SK-N-SH treated with all-trans-retinoic acid at 6 μM for 48 hours (cell line): ENCODE data around the gene NEMF.
"Not testable (repeated sequence)": the region's sequence is repeated elsewhere in the genome, so short reads cannot be mapped to it uniquely, and the experiment has no call there.

Source experiments
- ATAC-seq: fragments of 200-7000 bp; cut with Tn5 transposase; 3 replicates; pipeline ENCODE4 v1.9.1; 2020; ENCODE audit warnings: mild to moderate bottlenecking, moderate library complexity
- ARNTL ChIP-seq: fragments of 450-650 bp; formaldehyde crosslinking; IDR thresholded peaks from 2 replicates; pipeline ENCODE4 v1.5.0; 2020; ENCODE audit warnings: low read depth, mild to moderate bottlenecking, moderate library complexity, borderline replicate concordance
- BACH2 ChIP-seq: fragments of 250-450 bp; sonication (Bioruptor Pico); IDR thresholded peaks from 2 replicates; pipeline ENCODE4 v1.9.0; 2021; ENCODE audit warnings: mild to moderate bottlenecking, borderline replicate concordance
- CSRNP3 ChIP-seq: fragments of 250-450 bp; sonication (Bioruptor Pico); IDR thresholded peaks from 2 replicates; pipeline ENCODE4 v1.5.1; 2021; ENCODE audit warnings: mild to moderate bottlenecking, moderate library complexity
- GLIS3 ChIP-seq: fragments of 250-450 bp; sonication (Bioruptor Pico); IDR thresholded peaks from 2 replicates; pipeline ENCODE4 v1.5.0; 2020; ENCODE audit warnings: mild to moderate bottlenecking, moderate library complexity
- ISL1 ChIP-seq: fragments of 250-450 bp; sonication (Bioruptor Pico); IDR thresholded peaks from 2 replicates; pipeline ENCODE4 v2.1.2; 2022; ENCODE audit warnings: mild to moderate bottlenecking, moderate library complexity
- OSR1 ChIP-seq: fragments of 250-450 bp; sonication (Bioruptor Pico); IDR thresholded peaks from 2 replicates; pipeline ENCODE4 v1.8.0; 2022; ENCODE audit warnings: moderate library complexity, mild to moderate bottlenecking, inconsistent platforms
- PPARA ChIP-seq: fragments of 250-450 bp; sonication (Bioruptor Pico); IDR thresholded peaks from 2 replicates; pipeline ENCODE4 v1.5.0; 2020; ENCODE audit warnings: mild to moderate bottlenecking, borderline replicate concordance
- RARB ChIP-seq: fragments of 250-450 bp; sonication (Bioruptor Pico); IDR thresholded peaks from 2 replicates; pipeline ENCODE4 v1.8.0; 2021; ENCODE audit warnings: mild to moderate bottlenecking, moderate library complexity
- SNAI2 ChIP-seq: fragments of 250-450 bp; sonication (Bioruptor Pico); IDR thresholded peaks from 2 replicates; pipeline ENCODE4 v1.5.0; 2020; ENCODE audit warnings: mild to moderate bottlenecking, moderate library complexity
- TCF4 ChIP-seq: fragments of 250-450 bp; sonication (Bioruptor Pico); IDR thresholded peaks from 2 replicates; pipeline ENCODE4 v1.8.0; 2021; ENCODE audit warnings: mild to moderate bottlenecking, moderate library complexity, borderline replicate concordance
- TOX ChIP-seq: fragments of 250-450 bp; sonication (Bioruptor Pico); IDR thresholded peaks from 2 replicates; pipeline ENCODE4 v1.8.0; 2021; ENCODE audit warnings: mild to moderate bottlenecking, moderate library complexity, borderline replicate concordance
- TSHZ2 ChIP-seq: fragments of 250-450 bp; sonication (Bioruptor Pico); IDR thresholded peaks from 2 replicates; pipeline ENCODE4 v1.5.0; 2020; ENCODE audit warnings: mild to moderate bottlenecking, moderate library complexity
- ZC3H10 ChIP-seq: fragments of 250-450 bp; sonication (Bioruptor Pico); IDR thresholded peaks from 2 replicates; pipeline ENCODE4 v1.5.1; 2021; ENCODE audit warnings: mild to moderate bottlenecking, moderate library complexity
- ZFP30 ChIP-seq: fragments of 450-650 bp; formaldehyde crosslinking; IDR thresholded peaks from 2 replicates; pipeline ENCODE4 v1.5.0; 2022; ENCODE audit warnings: mild to moderate bottlenecking, moderate library complexity
- ZNF565 ChIP-seq: fragments of 450-650 bp; formaldehyde crosslinking; conservative IDR thresholded peaks from 2 replicates; pipeline ENCODE4 v1.5.0; 2020; ENCODE audit warnings: low read depth, mild to moderate bottlenecking, moderate library complexity
- ZNF70 ChIP-seq: fragments of 450-650 bp; formaldehyde crosslinking; IDR thresholded peaks from 2 replicates; pipeline ENCODE4 v1.5.0; 2020; ENCODE audit warnings: mild to moderate bottlenecking, moderate library complexity
- ZNF8 ChIP-seq: fragments of 450-650 bp; formaldehyde crosslinking; IDR thresholded peaks from 2 replicates; pipeline ENCODE4 v1.5.0; 2020; ENCODE audit warnings: mild to moderate bottlenecking, moderate library complexity
- TF ChIP-seq, protein P1 (sequence below): fragments of 250-450 bp; sonication (Bioruptor Pico); IDR thresholded peaks from 2 replicates; pipeline ENCODE4 v1.8.0; 2021; ENCODE audit warnings: low read depth, mild to moderate bottlenecking, moderate library complexity, borderline replicate concordance
- TF ChIP-seq, protein P2 (sequence below): fragments of 250-450 bp; sonication (Bioruptor Pico); IDR thresholded peaks from 2 replicates; pipeline ENCODE4 v1.8.0; 2020; ENCODE audit warnings: mild to moderate bottlenecking, moderate library complexity, borderline replicate concordance
- TF ChIP-seq, protein P3 (sequence below): fragments of 250-450 bp; sonication (Bioruptor Pico); IDR thresholded peaks from 2 replicates; pipeline ENCODE4 v1.5.1; 2020; ENCODE audit warnings: low read depth, mild to moderate bottlenecking, moderate library complexity

Gene NEMF

GRCh38 chr14:49875640-49876198 lies 23.1 kb upstream of the NEMF start:
- no peak for TF ChIP-seq CSRNP3
- TF ChIP-seq ZNF565 (CRISPR knock-in tag): no peak
- TF ChIP-seq OSR1: no peak
- TF ChIP-seq SNAI2 (CRISPR knock-in tag): no peak
- TF ChIP-seq, protein P1, sequence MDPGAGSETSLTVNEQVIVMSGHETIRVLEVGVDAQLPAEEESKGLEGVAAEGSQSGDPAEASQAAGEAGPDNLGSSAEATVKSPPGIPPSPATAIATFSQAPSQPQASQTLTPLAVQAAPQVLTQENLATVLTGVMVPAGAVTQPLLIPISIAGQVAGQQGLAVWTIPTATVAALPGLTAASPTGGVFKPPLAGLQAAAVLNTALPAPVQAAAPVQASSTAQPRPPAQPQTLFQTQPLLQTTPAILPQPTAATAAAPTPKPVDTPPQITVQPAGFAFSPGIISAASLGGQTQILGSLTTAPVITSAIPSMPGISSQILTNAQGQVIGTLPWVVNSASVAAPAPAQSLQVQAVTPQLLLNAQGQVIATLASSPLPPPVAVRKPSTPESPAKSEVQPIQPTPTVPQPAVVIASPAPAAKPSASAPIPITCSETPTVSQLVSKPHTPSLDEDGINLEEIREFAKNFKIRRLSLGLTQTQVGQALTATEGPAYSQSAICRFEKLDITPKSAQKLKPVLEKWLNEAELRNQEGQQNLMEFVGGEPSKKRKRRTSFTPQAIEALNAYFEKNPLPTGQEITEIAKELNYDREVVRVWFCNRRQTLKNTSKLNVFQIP (CRISPR knock-in tag): no peak
- TF ChIP-seq, protein P2, sequence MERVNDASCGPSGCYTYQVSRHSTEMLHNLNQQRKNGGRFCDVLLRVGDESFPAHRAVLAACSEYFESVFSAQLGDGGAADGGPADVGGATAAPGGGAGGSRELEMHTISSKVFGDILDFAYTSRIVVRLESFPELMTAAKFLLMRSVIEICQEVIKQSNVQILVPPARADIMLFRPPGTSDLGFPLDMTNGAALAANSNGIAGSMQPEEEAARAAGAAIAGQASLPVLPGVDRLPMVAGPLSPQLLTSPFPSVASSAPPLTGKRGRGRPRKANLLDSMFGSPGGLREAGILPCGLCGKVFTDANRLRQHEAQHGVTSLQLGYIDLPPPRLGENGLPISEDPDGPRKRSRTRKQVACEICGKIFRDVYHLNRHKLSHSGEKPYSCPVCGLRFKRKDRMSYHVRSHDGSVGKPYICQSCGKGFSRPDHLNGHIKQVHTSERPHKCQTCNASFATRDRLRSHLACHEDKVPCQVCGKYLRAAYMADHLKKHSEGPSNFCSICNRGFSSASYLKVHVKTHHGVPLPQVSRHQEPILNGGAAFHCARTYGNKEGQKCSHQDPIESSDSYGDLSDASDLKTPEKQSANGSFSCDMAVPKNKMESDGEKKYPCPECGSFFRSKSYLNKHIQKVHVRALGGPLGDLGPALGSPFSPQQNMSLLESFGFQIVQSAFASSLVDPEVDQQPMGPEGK: no peak
- TF ChIP-seq GLIS3 (CRISPR knock-in tag): no peak
- no peak for TF ChIP-seq BACH2 (CRISPR knock-in tag)
- no peak for TF ChIP-seq ZFP30 (CRISPR knock-in tag)
- TF ChIP-seq TCF4 (CRISPR knock-in tag): no peak
- TF ChIP-seq PPARA (CRISPR knock-in tag): no peak
- TF ChIP-seq ZNF70 (CRISPR knock-in tag): no peak
- TF ChIP-seq TOX (CRISPR knock-in tag): no peak
- TF ChIP-seq ISL1: no peak
- TF ChIP-seq RARB (CRISPR knock-in tag): no peak
- TF ChIP-seq, all 23 proteins: peak for 0
- ATAC-seq: no peak

GRCh38 chr14:49873548-49873947 lies 21.0 kb upstream of the NEMF start:
- not testable (repeated sequence) for ATAC-seq

DNA sequence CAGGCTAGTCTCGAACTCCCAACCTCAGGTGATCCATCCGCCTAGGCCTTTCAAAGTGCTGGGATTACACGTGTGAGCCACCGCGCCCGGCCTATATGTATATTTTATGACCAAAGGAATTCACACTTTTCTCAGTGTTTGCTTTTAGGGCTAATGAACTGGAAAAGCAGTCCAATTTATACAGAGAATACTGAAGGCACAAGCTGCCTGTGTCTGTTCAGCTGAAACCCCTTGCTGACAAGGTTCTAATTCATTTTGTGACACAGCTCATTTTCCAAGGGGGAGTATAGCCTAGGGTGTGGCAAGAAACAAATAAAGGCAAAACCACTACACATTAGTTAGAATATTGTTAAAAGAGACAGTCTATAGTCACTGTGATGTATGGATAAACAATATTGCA lies 18.3 kb upstream of the NEMF start:
- TF ChIP-seq TSHZ2 (CRISPR knock-in tag) (no peak), ZC3H10 (no peak), ZFP30 (CRISPR knock-in tag) (no peak), ARNTL (no peak), ZNF565 (CRISPR knock-in tag) (no peak), PPARA (CRISPR knock-in tag) (no peak), ZNF8 (CRISPR knock-in tag) (no peak), CSRNP3 (no peak), SNAI2 (CRISPR knock-in tag) (no peak), GLIS3 (CRISPR knock-in tag) (no peak)
- TF ChIP-seq, protein P1 (CRISPR knock-in tag): no peak
- TF ChIP-seq, protein P2: no peak
- TF ChIP-seq, protein P3, sequence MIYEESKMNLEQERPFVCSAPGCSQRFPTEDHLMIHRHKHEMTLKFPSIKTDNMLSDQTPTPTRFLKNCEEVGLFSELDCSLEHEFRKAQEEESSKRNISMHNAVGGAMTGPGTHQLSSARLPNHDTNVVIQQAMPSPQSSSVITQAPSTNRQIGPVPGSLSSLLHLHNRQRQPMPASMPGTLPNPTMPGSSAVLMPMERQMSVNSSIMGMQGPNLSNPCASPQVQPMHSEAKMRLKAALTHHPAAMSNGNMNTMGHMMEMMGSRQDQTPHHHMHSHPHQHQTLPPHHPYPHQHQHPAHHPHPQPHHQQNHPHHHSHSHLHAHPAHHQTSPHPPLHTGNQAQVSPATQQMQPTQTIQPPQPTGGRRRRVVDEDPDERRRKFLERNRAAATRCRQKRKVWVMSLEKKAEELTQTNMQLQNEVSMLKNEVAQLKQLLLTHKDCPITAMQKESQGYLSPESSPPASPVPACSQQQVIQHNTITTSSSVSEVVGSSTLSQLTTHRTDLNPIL (CRISPR knock-in tag): no peak
- ATAC-seq: no peak
